Neural progenitor cell (in vitro differentiated cells): Measurements from ENCODE around the gene ITPR2.

Experiments
- CTCF ChIP-seq: fragments of 200-600 bp; sonication (generic); IDR thresholded peaks from 2 replicates; pipeline ENCODE4 v1.5.1; 2017; ENCODE audit warnings: antibody characterized with exemption, mild to moderate bottlenecking
- EZH2phosphoT487 ChIP-seq: fragments of 200-600 bp; sonication (generic); IDR thresholded peaks from 2 replicates; pipeline ENCODE4 v1.6.1; 2017; ENCODE audit warnings: antibody characterized with exemption

GRCh38 chr12:26806556-26806955 is 26.4 kb downstream of the ITPR2 start:
- no peak for TF ChIP-seq CTCF
- TF ChIP-seq EZH2phosphoT487 = no peak
